Mononuclear cell (primary cell): ENCODE data around the gene TMEM179B. TPM values are rescaled to one million over a fixed set of nuclear protein-coding genes. Genes with fewer than 3 reads are reported as not detected.

Experiments
- H3K27me3 ChIP-seq: 2 replicates; pipeline ENCODE4 v1.6.0; 2011; ENCODE audit warnings: low read length, control low read depth; ENCODE audit not compliant: insufficient read depth
- H3K4me1 ChIP-seq: 2 replicates; pipeline ENCODE4 v1.5.1; 2011; ENCODE audit warnings: mild to moderate bottlenecking, low read length, control low read depth; ENCODE audit not compliant: insufficient read depth
- H3K4me3 ChIP-seq: 2 replicates; pipeline ENCODE4 v1.5.1; 2011; ENCODE audit warnings: mild to moderate bottlenecking, low read length, moderate library complexity
- H3K9me3 ChIP-seq: 2 replicates; pipeline ENCODE4 v1.5.1; 2011; ENCODE audit warnings: low read depth, mild to moderate bottlenecking, control low read depth, low read length
- total RNA-seq: library from RNA; depleted of rRNA; stranded (reverse); fragments of >200 nt; gene quantifications from one replicate; pipeline ENCODE4 v1.2.3, GENCODE V29; 2012

TMEM179B gene
- total RNA-seq, 1 donor = 25.8 TPM

DNA sequence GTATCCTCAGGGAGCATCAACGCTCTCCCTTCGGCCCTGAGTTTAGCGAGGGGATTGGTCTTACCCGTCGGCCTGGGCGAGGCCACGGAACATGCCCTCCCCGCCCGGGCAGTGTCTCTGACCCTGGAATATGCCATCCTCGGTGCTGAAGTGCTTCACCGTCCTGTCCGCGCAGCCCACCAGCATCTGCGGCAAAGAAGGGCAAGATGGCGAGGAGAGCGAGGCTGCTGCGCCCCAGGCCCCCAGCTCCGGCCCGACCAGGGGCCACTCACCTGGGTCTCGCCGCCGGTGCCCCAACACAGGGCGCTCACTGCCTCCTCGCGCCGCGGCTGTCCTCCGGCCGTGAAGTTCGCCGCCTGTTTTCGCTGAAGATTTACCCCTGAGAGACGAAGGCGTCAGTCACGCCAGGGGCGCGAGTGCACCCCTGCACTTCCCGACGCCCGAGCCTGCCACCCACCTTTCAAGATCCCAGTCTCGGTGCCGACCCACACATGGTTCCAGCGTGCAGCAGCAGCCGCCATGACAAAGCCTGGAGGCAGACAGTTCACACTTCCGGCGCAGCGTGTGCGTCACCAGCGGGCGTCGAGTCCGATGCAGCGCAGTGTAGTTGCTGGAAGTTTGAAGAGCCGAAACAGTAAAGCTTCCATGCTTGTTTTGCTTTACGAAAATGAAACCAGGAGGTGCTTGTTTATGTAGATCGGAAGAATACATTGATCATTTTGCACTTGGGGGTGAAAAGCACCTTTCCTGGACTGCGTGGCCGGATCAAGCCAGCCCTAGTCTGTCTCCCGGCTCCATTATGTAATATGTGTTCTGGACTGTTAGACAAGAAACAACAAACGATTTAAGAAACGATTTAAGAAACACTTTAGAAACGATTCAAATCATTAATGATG, 52.1 kb downstream of the TMEM179B start, which contains the start of gene WDR74:
Gene WDR74 (minus strand): TSS at position 541 of the 896 bp plus-strand sequence. CDS start 20 bp downstream, at position 521.
- H3K9me3 ChIP-seq = no peaks in the 10 kb centered on the region

More for the DNA sequence above, 52.1 kb downstream of the TMEM179B start, which contains the start of gene WDR74:
- H3K27me3 ChIP-seq = no peaks in the 10 kb centered on the region
- H3K4me1 ChIP-seq = peaks cover 34% of the 10 kb centered on the region
- H3K4me3 ChIP-seq = peak within 1 kb of the TSS; percentile 66

Other genes with a start within 250 kb of the TMEM179B start
- gene AHNAK, start 240.6 kb upstream of the TMEM179B start, total RNA-seq = 281 TPM
- 2,066 TPM for gene EEF1G, start 213.5 kb upstream of the TMEM179B start, total RNA-seq
- gene TUT1, start 195.9 kb upstream of the TMEM179B start, total RNA-seq = 3.3 TPM
- gene MTA2, start 185.5 kb upstream of the TMEM179B start, total RNA-seq = 102 TPM
- gene EML3, start 174.6 kb upstream of the TMEM179B start, total RNA-seq = 32.2 TPM
- 1.3 TPM for gene ROM1, start 174.1 kb upstream of the TMEM179B start, total RNA-seq
- 15.7 TPM for gene B3GAT3, start 165.4 kb upstream of the TMEM179B start, total RNA-seq
- 50.1 TPM for gene GANAB, start 140.8 kb upstream of the TMEM179B start, total RNA-seq
- 12.4 TPM for gene INTS5, start 134.1 kb upstream of the TMEM179B start, total RNA-seq
- gene C11orf98, start 122.2 kb upstream of the TMEM179B start, total RNA-seq = 4.9 TPM
- 58.0 TPM for gene CSKMT, start 122.1 kb upstream of the TMEM179B start, total RNA-seq
- gene UQCC3, start 115.7 kb upstream of the TMEM179B start, total RNA-seq = 1.3 TPM
- 5.9 TPM for gene LBHD1, start 115.1 kb upstream of the TMEM179B start, total RNA-seq
- 136 TPM for gene UBXN1, start 108.3 kb upstream of the TMEM179B start, total RNA-seq
- gene LRRN4CL, start 97.9 kb upstream of the TMEM179B start, total RNA-seq = not detected
- gene BSCL2, start 80.0 kb upstream of the TMEM179B start, total RNA-seq = 14.9 TPM
- not detected for gene GNG3, start 79.7 kb upstream of the TMEM179B start, total RNA-seq
- 13.3 TPM for gene HNRNPUL2, start 59.9 kb upstream of the TMEM179B start, total RNA-seq
- 7.5 TPM for gene TTC9C, start 58.9 kb upstream of the TMEM179B start, total RNA-seq
- gene ZBTB3, start 33.2 kb upstream of the TMEM179B start, total RNA-seq = 5.7 TPM
- 32.0 TPM for gene POLR2G, start 25.8 kb upstream of the TMEM179B start, total RNA-seq
- gene TAF6L, start 16.0 kb upstream of the TMEM179B start, total RNA-seq = 7.3 TPM
- gene TMEM223, start 4.6 kb downstream of the TMEM179B start, total RNA-seq = 8.5 TPM
- gene NXF1, start 18.0 kb downstream of the TMEM179B start, total RNA-seq = 169 TPM
- gene STX5, start 44.6 kb downstream of the TMEM179B start, total RNA-seq = 48.2 TPM
- gene TEX54, start 45.4 kb downstream of the TMEM179B start, total RNA-seq = 2.4 TPM
- gene WDR74, start 52.2 kb downstream of the TMEM179B start, total RNA-seq = 143 TPM
- gene SLC3A2, start 93.5 kb downstream of the TMEM179B start, total RNA-seq = 125 TPM
- gene CHRM1, start 134.0 kb downstream of the TMEM179B start, total RNA-seq = not detected
- not detected for gene SLC22A6, start 197.6 kb downstream of the TMEM179B start, total RNA-seq
- gene SLC22A8, start 228.4 kb downstream of the TMEM179B start, total RNA-seq = not detected